Left renal pelvis (tissue), 4 donors: ENCODE measurements around the gene CMBL. TPM values are rescaled to one million over a fixed set of nuclear protein-coding genes. Genes with fewer than 3 reads are reported as not detected.
A peak's percentile ranks its signal among the peaks of the same experiment; 100 is the strongest.
"Not testable (repeated sequence)": the region's sequence is repeated elsewhere in the genome, so short reads cannot be mapped to it uniquely, and the experiment has no call there.

Source experiments
- DNase-seq, 4 donors: peaks; one replicate each; pipeline ENCODE4 v3.0.0-alpha.2; 2013; ENCODE audit warnings: low read depth in 4 of 4, low spot score in 3 of 4
- polyA plus RNA-seq, 4 donors: library from polyadenylated mRNA; unstranded; fragments of 120-200 nt; gene quantifications; one replicate each; pipeline ENCODE4 v1.2.1, GENCODE V29; 2013; ENCODE audit not compliant: insufficient read length in 4 of 4

Gene CMBL
- polyA plus RNA-seq, 4 donors: 32.1 to 47.4 (median 41.2) TPM

DNA sequence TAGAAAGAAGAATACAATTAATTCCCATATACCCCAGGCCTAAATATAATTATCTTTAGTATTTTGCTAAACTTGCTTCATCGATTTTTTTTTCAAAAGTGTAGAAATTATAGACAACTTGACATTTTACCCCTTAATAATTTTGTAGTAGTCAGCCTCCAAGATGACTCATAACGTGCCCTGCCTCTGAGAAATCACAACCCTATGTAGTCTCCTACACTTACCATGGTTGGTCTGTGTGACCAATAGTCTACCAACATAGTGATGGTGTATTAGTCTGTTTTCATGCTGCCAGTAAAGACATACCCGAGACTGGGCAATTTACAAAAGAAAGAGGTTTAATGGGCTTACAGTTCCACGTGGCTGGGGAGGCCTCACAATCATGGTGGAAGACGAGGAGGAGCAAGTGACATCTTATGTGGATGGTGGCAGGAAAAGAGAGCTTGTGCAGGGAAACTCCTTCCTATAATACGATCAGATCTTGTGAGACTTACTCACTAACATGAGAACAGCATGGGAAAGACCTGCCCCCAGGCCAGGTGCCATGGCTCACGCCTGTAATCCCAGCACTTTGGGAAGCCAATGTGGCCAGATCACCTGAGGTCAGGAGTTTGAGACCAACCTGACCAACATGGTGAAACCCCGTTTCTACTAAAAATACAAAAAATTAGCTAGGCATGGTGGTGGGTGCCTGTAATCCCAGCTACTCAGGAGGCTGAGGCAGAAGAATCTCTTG lies 3.3 kb upstream of the CMBL start:
- DNase-seq: not testable (repeated sequence)

DNA sequence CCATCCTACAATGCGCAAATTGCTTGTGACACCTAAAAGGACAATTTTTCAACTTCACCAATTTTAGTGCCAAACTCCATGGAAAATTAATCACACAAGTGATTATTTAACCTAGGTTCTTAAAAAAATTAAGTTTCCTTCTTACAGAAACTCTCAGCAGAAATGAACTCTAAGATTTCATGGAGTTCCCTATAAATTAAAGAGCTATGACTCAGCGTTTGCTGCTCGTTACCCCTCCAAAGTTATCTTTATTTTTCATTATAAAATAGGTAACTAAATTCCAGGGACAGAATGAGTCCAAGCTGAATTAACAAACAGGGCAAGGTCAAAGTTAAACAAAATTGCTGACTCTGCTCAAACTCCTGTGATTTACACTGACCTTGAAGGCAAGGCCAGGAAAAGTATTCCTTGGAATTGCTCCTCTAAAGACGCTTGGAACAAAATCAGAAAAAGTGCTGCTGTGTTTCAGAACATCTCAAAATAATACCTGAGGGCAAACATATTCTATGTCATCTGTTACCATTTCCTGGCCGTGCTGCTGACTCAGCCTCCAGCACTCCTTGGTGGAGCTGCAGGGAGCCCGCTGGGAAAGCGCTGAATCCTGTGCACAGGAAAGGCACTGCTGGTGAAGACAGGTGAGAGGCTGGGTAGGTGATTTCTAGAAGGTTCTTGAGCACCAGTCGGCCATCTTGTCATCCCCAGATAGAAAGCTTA lies 2.5 kb upstream of the CMBL start:
- DNase-seq: no peak

DNA sequence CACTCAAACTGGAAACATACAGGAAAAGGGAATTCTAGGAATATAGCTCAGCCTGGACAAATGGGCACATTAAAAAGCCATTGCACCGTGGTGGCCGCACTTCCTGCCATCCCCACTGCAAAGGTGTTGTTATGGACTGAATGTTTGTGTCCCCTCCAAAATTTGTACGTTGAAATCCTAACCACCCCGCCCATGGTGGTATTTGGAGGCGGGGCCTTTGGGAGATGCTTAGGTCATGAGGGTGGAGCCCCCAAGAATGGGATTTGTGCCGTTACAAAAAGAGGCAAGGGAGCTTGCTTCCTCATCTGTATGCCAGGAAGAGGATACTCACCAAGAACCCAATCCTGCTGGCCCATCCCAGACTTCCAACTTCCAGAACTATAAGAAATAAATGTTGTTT lies 1.1 kb upstream of the CMBL start:
- no peak for DNase-seq

DNA sequence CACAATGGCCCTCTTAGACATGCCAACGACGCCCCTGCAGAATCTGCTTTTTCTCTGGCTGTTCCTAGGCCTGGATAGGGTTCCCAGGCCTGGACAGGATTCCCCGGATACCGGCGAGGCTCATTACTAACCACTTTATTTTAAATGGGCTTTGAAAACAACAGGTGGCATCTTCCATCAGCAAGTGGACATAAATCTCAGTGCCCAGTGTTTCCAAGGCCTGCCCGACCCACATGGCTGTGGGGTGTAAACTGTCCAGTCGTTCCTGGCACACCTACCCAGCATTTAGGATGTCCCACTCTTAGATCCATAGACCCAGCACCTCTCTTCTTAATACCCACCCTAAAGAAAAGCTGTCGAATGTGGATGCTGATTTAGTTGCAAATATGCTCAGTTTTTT lies 896 bp downstream of the CMBL start:
- DNase-seq: no peak

DNA sequence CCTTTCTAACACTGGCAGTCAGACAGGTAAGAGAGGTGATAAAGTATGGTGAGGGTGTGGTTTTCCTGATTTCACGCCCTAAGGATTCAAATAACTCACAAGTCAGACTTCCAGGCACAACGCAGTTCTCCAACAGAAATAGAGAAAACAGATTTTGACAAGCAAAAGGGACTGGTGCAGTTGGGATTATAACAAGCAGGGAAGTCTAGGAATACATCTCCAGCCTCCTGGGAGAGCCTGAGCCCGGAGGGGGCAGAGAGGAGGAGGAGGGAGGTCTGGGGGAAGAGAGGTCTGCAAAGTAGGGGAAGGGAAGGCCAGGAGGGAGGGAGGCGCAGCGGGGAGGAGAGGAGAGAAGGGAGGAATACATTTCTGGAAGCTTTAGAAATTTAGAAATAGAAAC lies 1.6 kb downstream of the CMBL start:
- DNase-seq: no peak

DNA sequence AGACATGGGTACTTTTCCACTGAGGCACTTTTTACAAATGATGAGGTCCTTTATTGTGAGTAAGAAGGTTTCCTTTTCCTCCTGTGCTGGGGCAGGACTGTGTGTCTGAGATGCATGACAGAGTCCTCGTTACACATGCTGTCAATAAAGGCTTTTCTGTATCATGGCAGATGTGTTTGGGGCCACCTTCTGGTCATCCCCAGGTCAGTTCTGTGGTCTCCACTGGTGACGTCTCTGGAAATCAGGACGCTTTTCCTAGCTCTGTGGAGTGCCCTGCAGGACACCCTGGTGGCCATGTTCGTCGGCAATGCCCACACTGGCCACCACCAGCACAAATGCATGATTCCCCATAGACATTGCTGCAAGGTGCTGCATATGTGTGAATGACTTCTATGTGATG lies 2.8 kb downstream of the CMBL start:
- DNase-seq: no peak

DNA sequence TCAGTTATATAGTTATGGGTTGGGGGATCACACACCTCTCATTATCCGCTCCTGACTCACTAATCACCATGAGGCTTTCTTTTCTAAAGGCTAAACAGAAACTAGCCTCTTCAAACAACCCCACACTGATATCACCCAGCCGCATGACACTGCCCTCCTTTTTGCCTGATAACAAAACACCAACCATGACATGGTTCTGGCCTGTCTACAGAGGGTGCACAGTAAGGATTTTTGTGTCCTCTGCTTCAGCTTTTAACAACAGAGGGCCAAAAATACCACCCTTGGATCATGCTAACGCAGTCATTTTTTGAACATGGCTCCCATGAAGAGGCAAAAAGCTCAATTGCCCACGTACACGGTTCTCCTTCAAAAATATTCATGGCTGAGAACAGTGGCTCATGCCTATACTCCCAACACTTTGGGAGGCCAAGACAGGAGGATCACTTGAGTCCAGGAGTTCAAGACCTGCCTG lies 4.0 kb downstream of the CMBL start:
- no peak for DNase-seq

DNA sequence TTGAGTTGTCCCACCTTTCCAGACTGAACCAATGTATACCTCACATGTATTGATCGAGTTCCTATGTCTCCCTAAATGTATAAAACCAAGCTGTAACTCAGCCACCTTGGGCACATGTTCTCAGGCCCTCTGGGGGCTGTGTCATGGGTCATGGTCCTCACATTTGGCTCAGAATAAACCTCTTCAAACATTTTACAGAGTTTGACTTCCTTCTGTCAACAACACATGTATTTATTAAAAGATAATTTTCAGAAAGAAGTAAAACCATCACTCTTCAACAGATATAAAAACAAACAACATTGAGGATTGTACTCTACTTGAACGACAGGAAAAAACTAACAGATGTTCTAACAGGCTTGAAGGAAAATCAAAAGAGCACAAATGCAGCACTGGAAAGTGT lies 4.5 kb downstream of the CMBL start:
- no peak for DNase-seq

DNA sequence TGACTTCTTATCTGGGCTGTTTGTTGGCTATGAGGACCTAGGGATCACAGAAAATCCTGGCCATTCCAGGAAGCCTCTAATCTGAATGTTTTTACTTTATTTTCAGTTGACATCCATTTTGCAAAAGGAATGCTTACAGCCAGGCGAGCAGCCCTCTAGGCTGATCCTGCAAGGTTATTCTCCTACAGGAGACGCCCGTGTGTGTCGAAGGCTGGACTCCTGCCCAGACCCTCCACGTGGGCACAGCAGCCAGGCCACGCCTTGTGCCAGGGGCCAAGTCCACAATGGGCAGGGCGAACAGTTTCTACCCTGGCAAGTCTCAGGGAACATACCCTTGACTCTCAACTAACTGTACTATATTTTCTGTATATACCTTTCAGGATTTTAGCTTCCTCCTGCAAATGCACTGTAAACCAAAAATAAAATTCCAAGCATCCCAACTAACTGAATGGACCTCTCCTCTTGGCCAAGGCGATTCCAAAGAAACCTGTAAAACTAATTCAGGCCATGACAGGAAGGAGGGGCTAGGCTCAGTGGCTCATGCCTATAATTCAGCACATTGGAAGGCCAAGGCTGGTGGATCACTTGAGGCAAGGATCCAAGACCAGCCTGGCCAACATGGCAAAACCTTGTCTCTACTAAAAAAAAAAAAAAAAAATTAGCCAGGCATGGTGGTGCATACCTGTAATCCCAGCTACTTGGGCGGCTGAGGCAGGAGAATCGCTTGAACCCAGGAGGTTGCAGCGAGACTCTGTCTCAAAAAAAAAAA lies 5.7 kb downstream of the CMBL start:
- DNase-seq: no peak

DNA sequence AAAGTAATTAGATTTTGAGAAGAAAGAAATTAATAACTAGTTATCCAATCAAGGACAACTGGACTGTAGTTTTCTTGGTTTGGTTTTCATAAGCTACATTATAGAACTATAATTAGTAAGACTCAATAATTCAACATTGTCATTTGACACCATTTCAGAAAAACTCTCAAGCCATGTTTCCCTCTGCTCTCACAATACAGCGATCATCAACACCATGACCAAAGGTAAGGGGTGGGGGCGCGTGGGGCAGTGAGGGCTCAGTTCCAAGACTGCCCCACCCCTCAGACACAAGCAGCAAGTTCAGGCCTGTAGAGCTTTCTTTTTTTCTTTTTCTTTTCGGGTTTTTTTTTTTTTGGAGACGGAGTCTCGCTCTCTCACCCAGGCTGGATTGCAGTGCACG lies 6.4 kb downstream of the CMBL start:
- DNase-seq: no peak

DNA sequence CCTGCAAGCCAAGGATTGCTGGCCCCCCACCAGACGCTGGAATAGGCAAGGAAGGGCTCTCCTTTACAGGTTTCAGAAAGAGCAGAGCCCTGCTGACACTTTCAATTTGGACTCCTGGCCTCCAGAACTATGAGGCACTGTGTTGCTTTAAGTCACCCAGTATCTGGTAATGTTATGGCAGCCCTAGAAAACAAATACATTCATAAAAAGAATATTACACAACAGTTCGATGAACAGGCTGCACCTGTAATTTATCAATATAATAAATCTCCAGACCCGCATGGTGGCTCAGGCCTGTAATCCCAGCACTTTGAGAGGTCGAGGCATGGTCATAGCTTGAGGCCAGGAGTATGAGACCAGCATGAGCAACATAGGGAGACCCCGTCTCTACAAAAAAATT lies 7.5 kb downstream of the CMBL start:
- DNase-seq: no peak

DNA sequence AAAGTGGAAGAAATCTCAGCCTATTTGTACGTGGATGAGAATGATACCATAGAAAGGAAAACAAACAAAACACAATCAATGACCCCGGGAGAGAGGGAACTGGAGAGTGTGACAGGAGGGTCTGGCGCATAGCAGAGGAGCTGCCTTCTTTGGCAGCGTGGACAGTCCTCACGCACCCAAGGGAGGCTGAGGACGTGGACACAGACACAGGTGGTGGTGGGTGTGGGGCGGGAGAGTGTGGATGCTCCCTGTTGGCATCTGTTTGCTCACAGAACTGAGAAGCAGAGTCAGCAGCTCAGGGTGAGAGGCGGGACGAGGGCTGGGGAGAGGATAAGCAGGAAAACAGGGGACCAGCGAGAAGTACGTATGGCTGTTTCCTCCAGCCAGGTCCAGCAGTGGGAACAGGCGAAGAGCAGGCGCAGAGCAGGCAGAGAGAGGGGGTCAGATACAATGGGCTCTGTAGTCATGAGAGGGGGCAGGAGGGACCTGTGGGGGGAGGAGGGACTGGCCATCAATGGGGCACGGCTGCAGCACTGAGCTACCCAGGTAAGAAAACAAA lies 10.0 kb downstream of the CMBL start:
- no peak for DNase-seq

DNA sequence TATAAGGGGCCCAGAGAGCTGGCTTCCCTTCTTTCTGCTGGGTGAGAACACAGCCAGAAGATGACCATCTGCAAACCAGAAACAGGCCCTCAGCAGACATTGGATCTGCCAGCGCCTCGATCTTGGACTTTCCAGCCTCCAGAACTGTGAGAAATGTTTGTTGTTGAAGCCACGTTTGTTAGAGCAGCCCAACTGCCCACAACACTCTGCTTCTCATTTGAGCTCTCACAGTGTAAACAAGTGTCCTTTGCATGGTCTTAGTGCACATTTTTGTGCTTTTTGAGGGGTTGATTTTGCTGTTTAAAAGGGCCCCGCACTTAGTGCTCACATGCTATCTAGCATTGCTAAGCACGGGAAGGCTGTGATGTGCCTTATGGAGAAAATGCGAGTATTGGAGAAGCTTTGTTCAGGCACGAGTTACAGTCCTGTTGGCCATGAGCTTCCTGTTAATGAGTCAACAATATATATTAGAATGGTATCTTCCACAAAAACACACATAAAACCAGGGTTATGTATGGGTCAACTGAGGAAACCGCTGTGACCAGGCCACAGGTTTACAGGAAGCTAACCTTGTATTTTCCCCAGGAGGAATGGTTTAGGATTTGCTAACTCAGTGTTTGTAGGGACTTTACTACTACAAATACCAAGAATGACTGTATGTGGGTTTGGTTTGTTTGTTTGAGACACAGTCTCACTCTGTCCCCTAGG lies 11.9 kb downstream of the CMBL start:
- no peak for DNase-seq

DNA sequence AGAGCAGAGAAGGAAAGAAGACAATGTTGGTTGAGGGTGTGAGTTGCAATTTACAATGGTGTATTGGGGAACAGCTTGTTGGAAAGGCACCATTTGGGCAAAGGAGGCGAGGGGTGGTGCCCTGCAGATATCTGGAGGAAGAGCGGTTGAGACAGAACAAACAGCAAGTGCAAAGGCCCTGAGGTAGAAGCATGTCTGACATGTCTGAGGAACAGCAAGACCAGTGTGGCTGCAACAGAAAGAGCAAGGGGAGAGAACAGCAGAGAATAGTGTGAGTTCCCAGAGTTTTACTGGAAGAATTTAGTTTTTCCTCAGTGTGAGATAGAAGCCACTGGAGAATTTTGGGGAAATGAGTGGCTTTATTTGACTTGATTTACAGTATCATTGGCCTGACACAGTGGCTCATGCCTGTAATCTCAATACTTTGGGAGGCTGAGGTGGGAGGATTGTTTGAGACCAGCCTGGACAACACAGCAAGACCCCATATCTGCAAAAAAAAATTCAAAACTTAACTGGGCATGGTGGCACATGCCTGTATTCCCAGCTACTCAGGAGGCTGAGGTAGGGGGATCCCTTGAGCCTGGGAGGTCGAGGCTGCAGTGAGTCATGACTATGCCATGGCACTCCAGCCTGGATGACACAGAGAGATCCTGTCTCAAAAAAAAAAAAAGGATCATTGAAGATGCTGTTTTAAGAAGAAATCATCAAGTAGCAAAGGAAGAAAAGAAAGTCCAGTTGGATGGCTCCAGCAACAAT lies 13.6 kb downstream of the CMBL start:
- DNase-seq: no peak

DNA sequence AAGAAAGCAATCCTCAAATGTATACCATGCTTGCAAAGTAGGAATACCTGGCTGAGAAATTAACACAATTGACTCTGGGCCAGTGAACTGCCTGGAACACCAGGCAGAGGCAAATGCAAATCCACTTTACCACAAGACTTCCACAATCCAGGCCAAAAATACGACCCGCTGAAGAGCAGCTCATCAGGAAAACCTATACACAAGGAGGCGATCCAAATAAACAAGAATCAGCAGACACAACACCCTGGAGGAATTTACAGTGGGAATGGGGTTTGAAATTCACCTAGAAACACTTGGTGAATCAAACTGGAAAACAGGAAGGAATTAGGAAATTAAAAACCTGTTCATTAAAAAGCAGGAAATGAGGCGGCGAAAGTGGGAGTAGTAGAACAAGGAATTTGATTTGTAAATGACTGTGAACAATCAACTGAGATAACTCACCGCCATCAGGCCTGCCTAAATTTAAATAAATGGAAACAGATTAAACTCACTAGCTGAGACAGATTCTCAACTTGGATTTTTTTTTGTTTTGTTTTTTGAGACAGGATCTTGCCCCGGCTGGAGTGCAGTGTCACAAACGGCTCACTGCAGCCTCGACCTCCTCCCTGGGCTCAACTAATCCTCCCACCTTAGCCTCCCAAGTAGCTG lies 15.9 kb downstream of the CMBL start:
- DNase-seq: no peak

DNA sequence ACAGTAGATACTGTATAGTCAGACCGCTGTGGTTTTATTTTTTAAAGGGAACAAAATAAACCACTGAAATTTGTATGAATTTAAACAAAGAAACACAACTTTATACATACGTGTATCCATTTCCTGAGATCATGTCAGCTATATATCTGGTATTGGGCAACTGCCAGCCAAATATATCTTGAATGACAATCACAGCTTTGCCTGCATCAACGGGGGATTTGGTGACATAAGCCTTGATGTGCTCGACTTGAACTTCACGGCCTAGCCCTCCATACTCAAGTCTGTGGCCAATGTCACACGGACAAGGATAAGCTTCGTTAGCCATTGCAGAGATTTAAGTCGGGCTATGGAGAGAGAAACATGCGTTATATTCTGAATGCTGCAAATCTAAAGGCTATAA lies 17.3 kb downstream of the CMBL start:
- no peak for DNase-seq

DNA sequence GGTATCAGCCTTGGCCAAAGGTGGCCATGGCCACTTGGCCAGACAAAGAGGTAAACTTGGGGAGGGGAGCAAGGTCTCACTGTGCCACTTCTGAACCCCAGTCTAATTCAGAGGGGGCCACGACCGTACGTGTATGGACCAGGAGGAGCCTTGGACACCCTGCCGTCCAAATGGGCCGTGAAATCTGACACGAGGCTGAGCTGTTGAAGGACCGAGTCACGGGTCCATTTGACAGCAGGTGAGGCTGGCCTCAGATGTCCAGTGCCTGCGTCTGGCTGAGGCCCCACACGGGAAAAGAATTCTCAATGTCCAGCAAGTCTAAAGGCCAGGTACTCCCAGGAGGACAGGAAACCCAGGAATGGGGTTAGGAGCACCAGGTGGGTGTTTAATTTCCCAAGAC lies 17.7 kb downstream of the CMBL start:
- DNase-seq: no peak

DNA sequence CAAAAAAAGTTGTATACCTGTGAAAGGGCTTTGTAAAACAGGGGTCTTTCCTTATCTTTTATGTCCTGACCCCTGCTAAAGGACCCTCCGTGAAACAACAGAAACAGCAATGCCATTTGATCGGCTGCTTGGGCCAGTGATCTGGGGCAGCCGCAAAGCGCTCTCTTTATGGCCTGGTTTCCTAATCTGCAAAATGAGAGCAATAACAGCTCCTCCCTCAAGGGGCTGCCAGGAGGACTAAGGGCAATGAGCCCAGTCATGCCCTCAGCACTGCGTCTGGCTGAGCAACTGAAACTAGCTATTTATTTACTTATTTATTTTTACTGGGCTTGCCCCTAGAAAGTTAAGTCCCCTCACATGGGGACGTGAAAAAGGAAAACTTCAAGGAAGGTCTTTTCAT lies 18.3 kb downstream of the CMBL start:
- no peak for DNase-seq

DNA sequence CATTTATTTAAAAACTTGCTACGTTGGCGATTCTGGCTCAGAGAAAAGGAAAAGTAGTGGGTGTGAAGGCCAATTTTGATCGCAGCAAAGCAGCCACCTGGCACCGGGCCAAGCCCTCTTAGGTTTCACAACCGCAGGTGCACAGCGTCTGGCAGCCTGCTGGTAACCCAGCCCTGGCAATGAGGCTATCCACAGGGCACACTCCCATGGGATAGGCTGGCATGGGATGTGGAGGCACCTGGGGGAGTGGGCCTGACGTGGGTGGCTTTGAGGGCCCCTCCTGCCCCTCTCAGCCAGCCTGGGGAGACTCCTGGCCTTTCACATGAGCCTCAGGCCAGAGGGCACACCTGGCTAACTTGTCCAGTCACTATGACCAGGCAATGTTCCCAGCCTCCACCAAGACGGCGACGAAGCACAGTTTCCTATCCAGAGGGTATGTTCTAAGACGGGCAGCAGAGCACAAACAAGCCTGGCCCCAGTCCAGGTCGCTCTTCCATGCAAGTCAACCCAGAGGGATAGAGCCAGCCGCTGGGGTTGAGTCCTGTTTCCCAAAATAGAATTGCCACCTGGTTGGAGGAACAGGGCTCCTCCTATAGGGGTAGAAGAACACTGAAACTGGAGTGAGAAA lies 19.0 kb downstream of the CMBL start:
- DNase-seq: peak in 2 of 4 donors; percentile 58 to 71
